Measurements from ENCODE around the gene SGPP2. TPM values are rescaled to one million over a fixed set of nuclear protein-coding genes. Genes with fewer than 3 reads are reported as not detected.

Gene SGPP2
- total and polyA plus RNA-seq, 2 donors (not counting 3 experiments of a cell fraction or from before 2014, with no cell fraction given): not detected

- Histone ChIP-seq H3K36me3 (ENCODE audit: control insufficient read depth in 2 of 2, extremely low read depth in 1 of 2, insufficient read depth in 2 of 2, low read length in 2 of 2) (no peaks in the 10 kb centered on the region), H3K9ac (replicated peaks; ENCODE audit: extremely low read depth, insufficient read depth, low read length) (no peak overlapping the region), H3K27me3 (ENCODE audit: control insufficient read depth in 2 of 2, insufficient read depth in 2 of 2, low read length in 2 of 2) (no peaks in the 10 kb centered on the region), H3K4me2 (ENCODE audit: insufficient read depth, low read length) (no peak overlapping the region), H3K27ac (ENCODE audit: insufficient read depth, low read depth, low read length) (no peak overlapping the region), H2AFZ (ENCODE audit: low read depth, low read length) (no peak overlapping the region), H3K9me3 (replicated peaks; ENCODE audit: control insufficient read depth, insufficient read depth, low read length) (no peaks in the 10 kb centered on the region), H3K4me3 (replicated peaks in 1 of 3; ENCODE audit: insufficient read depth in 1 of 3, low read depth in 1 of 3, low read length in 3 of 3) (no peak overlapping the region), H3K4me1 (ENCODE audit: control insufficient read depth, extremely low read depth, insufficient read depth, low read length) (no peaks in the 10 kb centered on the region), H3K79me2 (ENCODE audit: control insufficient read depth, insufficient read depth, low read length) (no peaks in the 10 kb centered on the region), H4K20me1 (replicated peaks; ENCODE audit: control insufficient read depth, extremely low read depth, insufficient read depth, low read length) (no peaks in the 10 kb centered on the region), H3K9me1 (replicated peaks; ENCODE audit: control insufficient read depth, extremely low read depth, insufficient read depth, low read length) (no peaks in the 10 kb centered on the region)
- POLR2A ChIA-PET: no interaction called here
- no peak for DNase-seq (ENCODE audit: low read depth, low spot score)
- dilution Hi-C loops (cut with MboI; ENCODE audit: extremely low pct_ligation_motif_present, low sequenced_read_pairs) (no loop called here), intact Hi-C loops (cut with micrococcal nuclease) (no loop called here)
- CTCF ChIA-PET: interaction anchor here (1.0 kb wide), 1 partner anchor 209 kb away, joined by 4 read pairs; no protein-coding TSS in a partner anchor
- TF ChIP-seq GATA2 (IDR thresholded peaks at IDR 0.05; ENCODE audit: insufficient read depth, insufficient read length, low read depth, low read length): no peak
- no peak for TF ChIP-seq MYC (IDR thresholded peaks at IDR 0.05; ENCODE audit: low read depth, low read length)
- TF ChIP-seq JUN (IDR thresholded peaks at IDR 0.05; ENCODE audit: borderline replicate concordance, insufficient read depth, insufficient read length, low read depth): no peak
- TF ChIP-seq POLR2AphosphoS5 (IDR thresholded peaks at IDR 0.05; ENCODE audit: insufficient read depth, low read depth, low read length): no peak
- no peak for TF ChIP-seq POLR2A (IDR thresholded peaks at IDR 0.05; ENCODE audit: low read depth, low read length)
- peak; percentile 33 for FAIRE-seq
- BruUV-seq (replicated peaks): no TSS peak
These were observed 102.3 kb downstream of the SGPP2 start for GRCh38 chr2:222526480-222527277.

GRCh38 chr2:222532315-222532714 is 108.0 kb downstream of the SGPP2 start:
- CTCF ChIA-PET: no interaction called here
- no peak overlapping the region for H3K9ac ChIP-seq (replicated peaks; ENCODE audit: extremely low read depth, insufficient read depth, low read length)
- peaks cover 0 to 2% of the 10 kb centered on the region in 2 experiments for H3K27me3 ChIP-seq (ENCODE audit: control insufficient read depth in 2 of 2, insufficient read depth in 2 of 2, low read length in 2 of 2)
- no peaks in the 10 kb centered on the region for H3K79me2 ChIP-seq (ENCODE audit: control insufficient read depth, insufficient read depth, low read length)
- BruUV-seq (replicated peaks): no TSS peak
- DNase-seq (ENCODE audit: low read depth, low spot score): no peak
- H3K4me3 ChIP-seq (replicated peaks in 1 of 3; ENCODE audit: insufficient read depth in 1 of 3, low read depth in 1 of 3, low read length in 3 of 3): no peak overlapping the region
- POLR2A ChIA-PET: no interaction called here
- TF ChIP-seq FOS (IDR thresholded peaks at IDR 0.05; ENCODE audit: borderline replicate concordance, insufficient read depth, low read length): no peak
- no peak for TF ChIP-seq JUN (IDR thresholded peaks at IDR 0.05; ENCODE audit: borderline replicate concordance, insufficient read depth, insufficient read length, low read depth)
- TF ChIP-seq POLR2AphosphoS5 (IDR thresholded peaks at IDR 0.05; ENCODE audit: insufficient read depth, low read depth, low read length): no peak
- no peak for TF ChIP-seq MAX (IDR thresholded peaks at IDR 0.05; ENCODE audit: insufficient read depth, insufficient read length)
- no peak for TF ChIP-seq GATA2 (IDR thresholded peaks at IDR 0.05; ENCODE audit: insufficient read depth, insufficient read length, low read depth, low read length)
- TF ChIP-seq POLR2A (IDR thresholded peaks at IDR 0.05; ENCODE audit: low read depth, low read length): no peak
- no peak for TF ChIP-seq EZH2 (IDR thresholded peaks at IDR 0.05; ENCODE audit: borderline replicate concordance, low read depth, low read length, severe bottlenecking)
- TF ChIP-seq CTCF (IDR thresholded peaks at IDR 0.05; ENCODE audit: extremely low read depth in 1 of 2, insufficient read depth in 1 of 2, low read depth in 1 of 2, low read length in 2 of 2): no peak
- TF ChIP-seq MYC (IDR thresholded peaks at IDR 0.05; ENCODE audit: low read depth, low read length): no peak
- H2AFZ ChIP-seq (ENCODE audit: low read depth, low read length): no peak overlapping the region
- H3K27ac ChIP-seq (ENCODE audit: insufficient read depth, low read depth, low read length): no peak overlapping the region
- H4K20me1 ChIP-seq (replicated peaks; ENCODE audit: control insufficient read depth, extremely low read depth, insufficient read depth, low read length): no peaks in the 10 kb centered on the region
- H3K4me2 ChIP-seq (ENCODE audit: insufficient read depth, low read length): no peak overlapping the region
- no peaks in the 10 kb centered on the region for H3K4me1 ChIP-seq (ENCODE audit: control insufficient read depth, extremely low read depth, insufficient read depth, low read length)
- intact Hi-C loops (cut with micrococcal nuclease) (no loop called here), dilution Hi-C loops (cut with MboI; ENCODE audit: extremely low pct_ligation_motif_present, low sequenced_read_pairs) (no loop called here)
- no peaks in the 10 kb centered on the region for H3K9me1 ChIP-seq (replicated peaks; ENCODE audit: control insufficient read depth, extremely low read depth, insufficient read depth, low read length)
- no peak for FAIRE-seq
- H3K36me3 ChIP-seq (ENCODE audit: control insufficient read depth in 2 of 2, extremely low read depth in 1 of 2, insufficient read depth in 2 of 2, low read length in 2 of 2): no peaks in the 10 kb centered on the region
- H3K9me3 ChIP-seq (replicated peaks; ENCODE audit: control insufficient read depth, insufficient read depth, low read length): no peaks in the 10 kb centered on the region
